GM10248 (cell line): ENCODE measurements around the gene FEM1C.

Experiments used
- CTCF ChIA-PET: fragments of 300-600 bp; sonication (Branson Sonifier 250); formaldehyde crosslinking; extraction: SDS; loops from one replicate; lab custom pipeline; 2021; ENCODE audit warnings: antibody characterized with exemption; lab: Yijun Ruan, JAX
- POLR2A ChIA-PET: fragments of 350-650 bp; sonication (Branson Sonifier 250); formaldehyde crosslinking; extraction: SDS; loops from one replicate; lab custom pipeline; 2020; ENCODE audit warnings: antibody characterized with exemption; lab: Yijun Ruan, JAX
- DNase-seq: peaks from one replicate; pipeline ENCODE4 v3.0.0; 2012; ENCODE audit errors: extremely low spot score
- TF ChIP-seq, protein P1 (sequence below): IDR thresholded peaks from 2 replicates; pipeline ENCODE4 v1.5.1; 2012; ENCODE audit warnings: mild to moderate bottlenecking, low read depth; ENCODE audit errors: extremely low read depth, missing control alignments, control extremely low read depth

FEM1C gene

DNA sequence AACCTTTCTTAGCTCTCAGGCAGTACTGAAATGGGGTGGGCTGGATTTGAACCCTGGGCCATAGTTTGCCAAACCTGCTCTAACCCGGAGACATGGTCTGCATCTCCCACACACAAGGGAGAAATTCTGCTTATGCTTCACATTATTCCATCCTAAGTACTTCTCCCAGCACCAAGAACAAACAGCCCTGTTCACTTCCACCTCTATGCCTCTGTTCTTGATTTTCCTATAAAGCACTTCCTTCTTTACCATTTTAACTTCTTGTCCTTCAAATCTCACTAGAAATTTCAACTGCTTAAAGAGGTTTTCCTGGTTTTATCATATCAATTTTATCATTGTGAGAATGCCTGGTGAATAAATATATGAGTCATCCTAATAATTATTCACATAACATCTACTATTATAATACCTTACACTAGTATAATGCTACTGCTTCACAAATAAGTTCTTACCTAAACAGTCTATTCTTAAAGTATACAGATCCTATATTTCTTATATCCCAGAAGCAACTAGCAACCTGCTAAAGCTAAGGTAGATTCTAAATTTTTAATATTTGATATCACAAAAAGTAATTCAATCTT lies 12.7 kb downstream of the FEM1C start:
- TF ChIP-seq, protein P1, sequence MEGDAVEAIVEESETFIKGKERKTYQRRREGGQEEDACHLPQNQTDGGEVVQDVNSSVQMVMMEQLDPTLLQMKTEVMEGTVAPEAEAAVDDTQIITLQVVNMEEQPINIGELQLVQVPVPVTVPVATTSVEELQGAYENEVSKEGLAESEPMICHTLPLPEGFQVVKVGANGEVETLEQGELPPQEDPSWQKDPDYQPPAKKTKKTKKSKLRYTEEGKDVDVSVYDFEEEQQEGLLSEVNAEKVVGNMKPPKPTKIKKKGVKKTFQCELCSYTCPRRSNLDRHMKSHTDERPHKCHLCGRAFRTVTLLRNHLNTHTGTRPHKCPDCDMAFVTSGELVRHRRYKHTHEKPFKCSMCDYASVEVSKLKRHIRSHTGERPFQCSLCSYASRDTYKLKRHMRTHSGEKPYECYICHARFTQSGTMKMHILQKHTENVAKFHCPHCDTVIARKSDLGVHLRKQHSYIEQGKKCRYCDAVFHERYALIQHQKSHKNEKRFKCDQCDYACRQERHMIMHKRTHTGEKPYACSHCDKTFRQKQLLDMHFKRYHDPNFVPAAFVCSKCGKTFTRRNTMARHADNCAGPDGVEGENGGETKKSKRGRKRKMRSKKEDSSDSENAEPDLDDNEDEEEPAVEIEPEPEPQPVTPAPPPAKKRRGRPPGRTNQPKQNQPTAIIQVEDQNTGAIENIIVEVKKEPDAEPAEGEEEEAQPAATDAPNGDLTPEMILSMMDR: no peak
- POLR2A ChIA-PET: interaction anchor here (1.0 kb wide), 1 partner anchor 43 kb away, joined by 3 read pairs; no protein-coding TSS in a partner anchor
- DNase-seq: no peak
- CTCF ChIA-PET: no interaction called here

DNA sequence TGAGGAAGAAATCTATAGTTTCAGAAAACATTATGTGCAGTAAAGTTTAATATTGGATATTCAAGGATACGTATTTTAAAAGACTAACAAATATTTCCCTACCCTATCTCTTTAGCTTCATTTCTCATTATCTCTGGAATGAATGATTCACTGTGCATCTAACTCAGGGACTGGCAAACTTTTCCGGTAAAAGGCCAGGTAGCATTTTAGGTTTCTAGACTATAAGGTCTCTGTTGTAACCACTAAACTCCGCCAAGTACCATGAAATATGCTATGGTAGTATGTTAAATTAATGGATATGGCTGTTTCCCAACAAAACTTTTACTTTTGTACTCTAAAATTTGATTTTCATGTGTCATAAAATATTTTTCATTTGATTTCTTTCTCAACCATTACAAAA lies 13.2 kb downstream of the FEM1C start:
- POLR2A ChIA-PET: no interaction called here
- TF ChIP-seq, protein P1: no peak
- CTCF ChIA-PET: interaction anchor here (1.2 kb wide), 1 partner anchor 9 kb away, joined by 4 read pairs; no protein-coding TSS in a partner anchor
- DNase-seq: no peak

DNA sequence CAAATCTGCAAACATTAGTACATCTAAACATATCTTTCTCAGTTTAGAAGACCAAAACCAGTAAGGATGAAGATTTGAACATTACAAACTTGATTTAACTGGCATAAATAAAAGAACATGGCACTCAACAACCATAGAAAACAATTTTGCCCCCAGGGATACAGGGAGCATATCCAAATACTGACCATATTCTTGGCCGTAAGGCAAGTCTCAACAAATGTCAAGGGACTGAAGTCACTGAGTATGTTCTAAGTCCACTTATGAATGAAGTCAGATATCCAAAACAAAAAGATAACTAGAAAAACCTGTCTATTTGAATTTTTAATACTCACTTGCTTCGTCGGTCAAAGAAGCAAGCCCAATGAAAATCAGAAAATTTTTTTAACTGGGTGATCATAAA lies 14.1 kb downstream of the FEM1C start:
- POLR2A ChIA-PET: no interaction called here
- TF ChIP-seq, protein P1: no peak
- CTCF ChIA-PET: interaction anchor here (1.2 kb wide), 1 partner anchor 10 kb away, joined by 4 read pairs; no protein-coding TSS in a partner anchor
- no peak for DNase-seq

DNA sequence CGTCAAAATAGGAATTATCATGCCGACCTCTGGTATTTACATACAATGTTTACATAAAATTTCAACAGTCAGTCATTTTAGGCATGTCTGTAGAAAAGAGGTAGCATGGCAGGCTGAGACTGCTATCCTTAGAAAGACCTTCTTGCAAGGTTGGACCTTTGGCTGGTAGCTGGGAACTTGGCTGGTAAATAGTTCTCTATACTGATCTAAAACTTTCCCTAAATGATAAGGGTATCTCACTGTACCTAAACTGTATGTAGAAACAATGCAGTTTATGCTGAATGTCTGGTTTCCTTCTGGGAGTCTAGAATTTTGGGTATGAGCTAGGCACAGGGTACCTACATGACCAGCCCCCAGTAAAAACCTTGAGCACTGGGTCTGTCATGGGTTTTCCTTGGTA lies 18.0 kb downstream of the FEM1C start:
- TF ChIP-seq, protein P1: no peak
- POLR2A ChIA-PET: no interaction called here
- DNase-seq: no peak
- CTCF ChIA-PET: interaction anchor here (0.9 to 1.9 kb wide), 9 partner anchors 10 to 217 kb away, joined by 3 to 5 read pairs (median 4); no protein-coding TSS in a partner anchor

DNA sequence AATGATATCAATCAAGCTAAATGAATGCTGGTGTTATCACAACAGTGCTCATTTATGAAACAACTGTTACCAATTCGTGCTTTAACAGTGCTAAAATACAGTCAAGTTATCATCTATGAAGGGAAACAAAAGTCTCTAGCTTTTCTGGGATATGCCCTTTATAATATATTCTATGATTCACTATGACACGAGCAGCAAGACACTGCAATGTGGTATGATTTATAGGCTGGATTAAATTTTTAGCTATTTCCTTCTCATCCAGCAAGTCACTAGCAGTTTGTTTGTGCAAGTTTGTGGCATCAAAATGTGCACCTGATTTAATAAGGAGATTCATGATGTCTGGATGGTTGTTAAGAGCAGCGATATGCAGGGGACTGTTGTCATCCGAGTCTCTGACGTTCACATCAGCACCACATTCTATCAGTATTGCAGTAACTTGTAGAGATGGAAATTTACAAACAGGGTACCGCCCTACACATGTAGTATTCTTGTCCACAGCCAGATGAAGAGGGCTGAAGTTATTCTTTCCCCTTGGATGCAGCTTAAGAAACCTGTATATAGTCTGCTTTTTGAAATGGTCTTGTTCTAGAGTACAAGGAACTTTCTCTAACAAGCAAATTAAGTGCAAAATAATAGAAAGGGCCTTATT lies 20.3 kb downstream of the FEM1C start:
- TF ChIP-seq, protein P1: no peak
- POLR2A ChIA-PET: interaction anchor here (1.8 kb wide), 1 partner anchor 20 kb away, joined by 8 read pairs; the partner anchor contains the start of gene FEM1C
- DNase-seq: no peak
- CTCF ChIA-PET: interaction anchor here (1.0 to 2.8 kb wide), 10 partner anchors 9 to 1051 kb away, joined by 3 to 11 read pairs (median 4); partner anchors contain the start of gene FEM1C

DNA sequence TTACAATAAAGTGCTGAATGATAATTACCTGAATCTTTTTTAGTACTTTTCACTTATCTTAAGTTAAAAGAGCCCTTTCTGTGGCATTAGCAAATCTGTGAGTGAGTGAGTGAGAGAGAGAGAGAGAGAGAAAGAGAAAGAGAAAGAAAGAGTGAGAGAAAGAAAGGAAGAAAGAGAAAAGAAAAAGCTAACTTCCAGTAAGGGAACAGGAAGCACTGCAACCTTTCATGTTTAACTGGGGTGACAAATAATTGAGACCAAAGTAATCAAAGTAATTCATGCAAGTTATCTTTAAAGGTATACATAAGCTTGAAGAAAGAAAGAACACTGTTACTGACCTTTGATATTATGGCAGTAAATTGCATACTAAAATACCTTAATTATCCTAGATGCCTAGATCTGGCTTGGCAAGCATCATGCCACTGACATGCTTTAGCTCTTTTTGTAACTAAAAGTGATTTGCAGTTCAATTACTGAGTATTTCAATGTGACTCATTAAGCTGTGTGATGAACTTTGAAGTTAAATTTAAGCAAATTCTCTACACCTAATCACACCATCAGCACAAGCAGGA lies 21.7 kb downstream of the FEM1C start:
- TF ChIP-seq, protein P1: no peak
- POLR2A ChIA-PET: interaction anchor here (1.8 kb wide), 1 partner anchor 21 kb away, joined by 8 read pairs; the partner anchor contains the start of gene FEM1C
- DNase-seq: no peak
- CTCF ChIA-PET: interaction anchor here (0.7 to 2.8 kb wide), 5 partner anchors 13 to 1053 kb away, joined by 3 to 11 read pairs (median 4); no protein-coding TSS in a partner anchor
